Lower leg skin (tissue), 4 donors: Measurements from ENCODE around the gene PRRT3. TPM values are rescaled to one million over a fixed set of nuclear protein-coding genes. Genes with fewer than 3 reads are reported as not detected.
"Not testable (repeated sequence)": the region's sequence is repeated elsewhere in the genome, so short reads cannot be mapped to it uniquely, and the experiment has no call there.

Experiments
- DNase-seq, 2 donors: peaks; one replicate each; pipeline ENCODE4 v3.0.0-alpha.2; 2019; ENCODE audit warnings: low spot score in 2 of 2
- H3K4me3 ChIP-seq: fragments of 200-600 bp; sonication (generic); 2 replicates; pipeline ENCODE4 v1.5.1; 2017; ENCODE audit warnings: mild to moderate bottlenecking, low read depth; ENCODE audit not compliant: poor library complexity, severe bottlenecking
- POLR2A ChIP-seq, 2 donors: fragments of 450-650 bp; IDR thresholded peaks; one replicate each; pipeline ENCODE4 v1.6.1; 2016 to 2017; ENCODE audit warnings: antibody characterized with exemption in 2 of 2, mild to moderate bottlenecking in 1 of 2, moderate library complexity in 1 of 2
- WGBS, 2 donors: methylation state at CpG; one replicate each; pipeline ENCODE4 v1.1.5; 2018; 5-methylcytosine and 5-hydroxymethylcytosine counted together
- intact Hi-C: fragments of 100-400 bp; cut with DNase I; formaldehyde crosslinking; loops from one replicate; pipeline ENCODE4 v1.15.0; 2023; ENCODE audit warnings: low total_unique reads
- total RNA-seq, 4 donors: library from RNA; depleted of rRNA; stranded (reverse); fragments of >200 nt; gene quantifications; one replicate each; pipeline ENCODE4 v1.1.0, GENCODE V29; 2016
- TF ChIP-seq, protein P1 (sequence below), 3 donors: fragments of 450-650 bp; IDR thresholded peaks; one replicate each; pipeline ENCODE4 v1.5.1; 2016; ENCODE audit warnings: antibody characterized with exemption in 3 of 3, mild to moderate bottlenecking in 3 of 3, moderate library complexity in 2 of 3

Gene PRRT3
- total RNA-seq, 4 donors from 2014 or later, result 3.2 to 6.4 (median 4.0) TPM

GRCh38 chr3:9897408-9898372 is 54.5 kb downstream of the PRRT3 start:
- H3K4me3 ChIP-seq, result no peak overlapping the region
- TF ChIP-seq, protein P1, sequence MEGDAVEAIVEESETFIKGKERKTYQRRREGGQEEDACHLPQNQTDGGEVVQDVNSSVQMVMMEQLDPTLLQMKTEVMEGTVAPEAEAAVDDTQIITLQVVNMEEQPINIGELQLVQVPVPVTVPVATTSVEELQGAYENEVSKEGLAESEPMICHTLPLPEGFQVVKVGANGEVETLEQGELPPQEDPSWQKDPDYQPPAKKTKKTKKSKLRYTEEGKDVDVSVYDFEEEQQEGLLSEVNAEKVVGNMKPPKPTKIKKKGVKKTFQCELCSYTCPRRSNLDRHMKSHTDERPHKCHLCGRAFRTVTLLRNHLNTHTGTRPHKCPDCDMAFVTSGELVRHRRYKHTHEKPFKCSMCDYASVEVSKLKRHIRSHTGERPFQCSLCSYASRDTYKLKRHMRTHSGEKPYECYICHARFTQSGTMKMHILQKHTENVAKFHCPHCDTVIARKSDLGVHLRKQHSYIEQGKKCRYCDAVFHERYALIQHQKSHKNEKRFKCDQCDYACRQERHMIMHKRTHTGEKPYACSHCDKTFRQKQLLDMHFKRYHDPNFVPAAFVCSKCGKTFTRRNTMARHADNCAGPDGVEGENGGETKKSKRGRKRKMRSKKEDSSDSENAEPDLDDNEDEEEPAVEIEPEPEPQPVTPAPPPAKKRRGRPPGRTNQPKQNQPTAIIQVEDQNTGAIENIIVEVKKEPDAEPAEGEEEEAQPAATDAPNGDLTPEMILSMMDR (IDR thresholded peaks at IDR 0.05), result no peak
- TF ChIP-seq POLR2A (IDR thresholded peaks at IDR 0.05), result no peak
- DNase-seq, result no peak
- intact Hi-C loops, result no loop called here
- WGBS, 2 donors, result 60 to 74% methylated on average over 4 of the region's 4 CpGs

- 78 to 84% methylated on average over 10 of the region's 10 CpGs for WGBS, 2 donors
- H3K4me3 ChIP-seq, intact Hi-C loops, DNase-seq: not testable (repeated sequence)
Observed at GRCh38 chr3:9896755-9897407, 55.3 kb downstream of the PRRT3 start.

GRCh38 chr3:9895715-9896114 is 56.5 kb downstream of the PRRT3 start:
- DNase-seq, intact Hi-C loops, H3K4me3 ChIP-seq: not testable (repeated sequence)
- WGBS, 2 donors, result 95 to 98% methylated on average over 3 of the region's 3 CpGs

Other genes with a start within 250 kb of the PRRT3 start
- gene CPNE9, start 248.6 kb downstream of the PRRT3 start, total RNA-seq, result 1 to 10 TPM in 2 of 4 donors, under 1 TPM in 2; 0.54 to 1.6 (median 1.1) TPM
- 10 to 100 TPM; 20.1 to 27.2 (median 22.5) TPM for gene BRPF1, start 220.7 kb downstream of the PRRT3 start, total RNA-seq
- gene OGG1, start 202.5 kb downstream of the PRRT3 start, total RNA-seq, result 10 to 100 TPM in 3 of 4 donors, 1 to 10 TPM in 1; 7.9 to 27.2 (median 17.4) TPM
- gene CAMK1, start 182.5 kb downstream of the PRRT3 start, total RNA-seq, result 10 to 100 TPM in 1 of 4 donors, 1 to 10 TPM in 3; 3.1 to 10.1 (median 9.4) TPM
- 10 to 100 TPM; 42.1 to 53.2 (median 47.0) TPM for gene TADA3, start 159.9 kb downstream of the PRRT3 start, total RNA-seq
- 100 to 1,000 TPM in 3 of 4 donors, 10 to 100 TPM in 1; 89.6 to 151 (median 107) TPM for gene ARPC4, start 159.3 kb downstream of the PRRT3 start, total RNA-seq
- gene TTLL3, start 142.1 kb downstream of the PRRT3 start, total RNA-seq, result 10 to 100 TPM; 34.9 to 93.9 (median 54.3) TPM
- gene RPUSD3, start 108.4 kb downstream of the PRRT3 start, total RNA-seq, result 10 to 100 TPM; 44.4 to 57.1 (median 50.7) TPM
- 10 to 100 TPM in 2 of 4 donors, 1 to 10 TPM in 2; 2.8 to 23.7 (median 9.0) TPM for gene CIDEC, start 72.2 kb downstream of the PRRT3 start, total RNA-seq
- gene JAGN1, start 61.8 kb downstream of the PRRT3 start, total RNA-seq, result 10 to 100 TPM; 39.2 to 70.6 (median 51.0) TPM
- 100 to 1,000 TPM in 1 of 4 donors, 10 to 100 TPM in 3; 71.1 to 117 (median 81.1) TPM for gene IL17RE, start 49.6 kb downstream of the PRRT3 start, total RNA-seq
- 100 to 1,000 TPM in 3 of 4 donors, 10 to 100 TPM in 1; 95.5 to 155 (median 113) TPM for gene IL17RC, start 35.3 kb downstream of the PRRT3 start, total RNA-seq
- 10 to 100 TPM; 16.1 to 58.8 (median 28.3) TPM for gene CRELD1, start 18.6 kb downstream of the PRRT3 start, total RNA-seq
- gene EMC3, start 34.4 kb upstream of the PRRT3 start, total RNA-seq, result 100 to 1,000 TPM; 101 to 108 (median 104) TPM
- gene FANCD2, start 74.0 kb upstream of the PRRT3 start, total RNA-seq, result 1 to 10 TPM; 1.7 to 6.5 (median 3.1) TPM
- not detected for gene FANCD2OS, start 155.8 kb upstream of the PRRT3 start, total RNA-seq
- 100 to 1,000 TPM in 2 of 4 donors, 10 to 100 TPM in 2; 48.0 to 111 (median 78.7) TPM for gene BRK1, start 163.3 kb upstream of the PRRT3 start, total RNA-seq
- gene VHL, start 189.4 kb upstream of the PRRT3 start, total RNA-seq, result 10 to 100 TPM; 33.0 to 38.9 (median 36.4) TPM
- 10 to 100 TPM in 2 of 4 donors, 1 to 10 TPM in 2; 7.0 to 15.0 (median 11.4) TPM for gene IRAK2, start 212.5 kb upstream of the PRRT3 start, total RNA-seq